HCT116 (cell line): Measurements from ENCODE around the gene CPNE4. TPM values are rescaled to one million over a fixed set of nuclear protein-coding genes. Genes with fewer than 3 reads are reported as not detected.

Experiments used
- ATAC-seq: fragments of 200-7000 bp; cut with Tn5 transposase; 2 replicates; pipeline ENCODE4 v1.9.1; 2020; ENCODE audit warnings: mild to moderate bottlenecking, moderate library complexity
- BruUV-seq: library from RNA; stranded (reverse); fragments of 400-500 nt; replicated peaks from 2 replicates; lab custom pipeline; 2021; lab: Mats Ljungman, UMichigan
- CTCF ChIA-PET: fragments of 300-600 bp; sonication (Branson Sonifier 250); formaldehyde crosslinking; loops from one replicate; lab custom pipeline; 2021; ENCODE audit warnings: antibody characterized with exemption; lab: Charles Lee
- POLR2A ChIA-PET: fragments of 300-600, 350-600 bp; sonication (Branson Sonifier 250); formaldehyde crosslinking; loops from one replicate; lab custom pipeline; 2021; ENCODE audit warnings: antibody characterized with exemption; lab: Charles Lee
- RAD21 ChIA-PET, 2 experiments: fragments of 300-600 bp; sonication (Branson Sonifier 250); formaldehyde crosslinking; loops; one replicate each; lab custom pipeline; 2023; ENCODE audit warnings: low total read pairs in 2 of 2; ENCODE audit not compliant: uncharacterized antibody in 2 of 2, unreplicated experiment in 2 of 2, low non-redundant PET in 1 of 2; lab: Charles Lee
- DNase-seq: peaks from one replicate; pipeline ENCODE4 v3.0.0-alpha.2; 2010; ENCODE audit warnings: low read depth, low spot score
- H2AFZ ChIP-seq: fragments of 200-600 bp; shearing (Covaris generic), sonication (generic); 2 replicates; pipeline ENCODE4 v1.6.1; 2017; ENCODE audit warnings: low read depth, mixed run types, mixed read lengths, antibody characterized with exemption, low read length; ENCODE audit not compliant: poor library complexity, severe bottlenecking
- H3K27ac ChIP-seq: 2 replicates; pipeline ENCODE4 v1.5.1; 2012; ENCODE audit warnings: low read depth, low read length
- H3K27me3 ChIP-seq: fragments of 200-600 bp; sonication (generic); 2 replicates; pipeline ENCODE4 v1.6.1; 2016; ENCODE audit warnings: mixed run types, low read length, mixed read lengths; ENCODE audit not compliant: insufficient read depth
- H3K36me3 ChIP-seq, 2 experiments: fragments of 200-500 bp in 1 of 2; fragments of 200-600 bp in 1 of 2; sonication (Bioruptor generic) in 1 of 2; sonication (generic) in 1 of 2; 2 replicates each; pipeline versions ENCODE4 v1.5.1 to v1.6.1; 2014 to 2016; ENCODE audit warnings: low read length in 2 of 2, inconsistent platforms in 1 of 2, mixed read lengths in 1 of 2, mixed run types in 1 of 2; ENCODE audit not compliant: insufficient read depth in 2 of 2, control insufficient read depth in 1 of 2
- H3K4me1 ChIP-seq, 2 experiments: fragments of 200-600 bp in 1 of 2; sonication (generic) in 1 of 2; 2 replicates each; pipeline versions ENCODE4 v1.5.1 to v1.6.1; 2012 to 2017; ENCODE audit warnings: low read length in 2 of 2, inconsistent platforms in 1 of 2, mild to moderate bottlenecking in 1 of 2, mixed read lengths in 1 of 2, mixed run types in 1 of 2, moderate library complexity in 1 of 2; ENCODE audit not compliant: insufficient read depth in 2 of 2, control insufficient read depth in 1 of 2
- H3K4me2 ChIP-seq: fragments of 200-600 bp; sonication (generic); 2 replicates; pipeline ENCODE4 v1.6.1; 2017; ENCODE audit warnings: mixed run types, low read length, mixed read lengths
- H3K4me3 ChIP-seq, 2 experiments: fragments of 200-600 bp in 1 of 2; sonication (generic) in 1 of 2; replicated peaks in 1 of 2; 2 replicates each; pipeline ENCODE4 v1.5.1; 2011 to 2016; ENCODE audit warnings: low read length in 2 of 2, control low read depth in 1 of 2, low read depth in 1 of 2, mild to moderate bottlenecking in 1 of 2, mixed read lengths in 1 of 2, mixed run types in 1 of 2
- H3K79me2 ChIP-seq: fragments of 200-600 bp; sonication (generic); 2 replicates; pipeline ENCODE4 v1.6.1; 2017; ENCODE audit warnings: mild to moderate bottlenecking, mixed run types, low read length, moderate library complexity, mixed read lengths; ENCODE audit not compliant: insufficient read depth
- H3K9ac ChIP-seq: fragments of 200-600 bp; sonication (generic); 2 replicates; pipeline ENCODE4 v1.6.1; 2016; ENCODE audit warnings: low read length, mixed read lengths
- H3K9me2 ChIP-seq: fragments of 200-600 bp; sonication (generic), shearing (Covaris generic); 2 replicates; pipeline ENCODE4 v1.6.1; 2017; ENCODE audit warnings: mixed run types, mild to moderate bottlenecking, moderate library complexity; ENCODE audit not compliant: insufficient read depth
- H3K9me3 ChIP-seq, 2 experiments: fragments of 200-500 bp in 1 of 2; fragments of 200-600 bp in 1 of 2; sonication (Bioruptor generic) in 1 of 2; sonication (generic) in 1 of 2; 2 replicates each; pipeline ENCODE4 v1.6.1; 2014 to 2017; ENCODE audit warnings: low read length in 2 of 2, mixed read lengths in 2 of 2, inconsistent platforms in 1 of 2, low read depth in 1 of 2, mild to moderate bottlenecking in 1 of 2, mixed run types in 1 of 2, moderate library complexity in 1 of 2; ENCODE audit not compliant: control insufficient read depth in 1 of 2, insufficient read depth in 1 of 2
- H4K20me1 ChIP-seq: fragments of 200-600 bp; sonication (generic), shearing (Covaris generic); 2 replicates; pipeline ENCODE4 v1.6.1; 2017; ENCODE audit warnings: mixed run types, mild to moderate bottlenecking, moderate library complexity; ENCODE audit not compliant: insufficient read depth
- ATF3 ChIP-seq: IDR thresholded peaks from 2 replicates; pipeline ENCODE4 v1.6.1; 2012
- CBX3 ChIP-seq: IDR thresholded peaks from 2 replicates; pipeline ENCODE4 v1.6.1; 2012; ENCODE audit warnings: low read depth
- ELF1 ChIP-seq: IDR thresholded peaks from 2 replicates; pipeline ENCODE4 v1.6.1; 2012; ENCODE audit warnings: low read depth, borderline replicate concordance
- EZH2 ChIP-seq: fragments of 200-600 bp; sonication (generic); IDR thresholded peaks from 2 replicates; pipeline ENCODE4 v1.6.1; 2017; ENCODE audit warnings: antibody characterized with exemption, mixed run types
- FOSL1 ChIP-seq: IDR thresholded peaks from 2 replicates; pipeline ENCODE4 v1.6.1; 2012; ENCODE audit warnings: low read depth
- JUND ChIP-seq: IDR thresholded peaks from 2 replicates; pipeline ENCODE4 v1.6.1; 2012
- MAX ChIP-seq: IDR thresholded peaks from 2 replicates; pipeline ENCODE4 v1.6.1; 2012
- REST ChIP-seq: IDR thresholded peaks from 2 replicates; pipeline ENCODE4 v1.6.1; 2012; ENCODE audit warnings: low read depth
- SIN3A ChIP-seq: IDR thresholded peaks from 2 replicates; pipeline ENCODE4 v1.6.1; 2012; ENCODE audit warnings: low read depth
- SP1 ChIP-seq: IDR thresholded peaks from 2 replicates; pipeline ENCODE4 v1.6.1; 2012; ENCODE audit warnings: low read depth
- TCF7L2 ChIP-seq: IDR thresholded peaks from 2 replicates; pipeline ENCODE4 v1.7.0; 2011; ENCODE audit warnings: borderline replicate concordance, inconsistent platforms; ENCODE audit not compliant: insufficient read depth, insufficient read length; ENCODE audit errors: extremely low read depth
- YY1 ChIP-seq: IDR thresholded peaks from 2 replicates; pipeline ENCODE4 v1.6.1; 2011; ENCODE audit warnings: low read length, low read depth, moderate library complexity, mild to moderate bottlenecking; ENCODE audit not compliant: insufficient replicate concordance; ENCODE audit errors: extremely low read depth
- intact Hi-C: fragments of 100-400 bp; cut with micrococcal nuclease; formaldehyde crosslinking; loops from 2 replicates; pipeline ENCODE4 v1.10.0; 2022
- total RNA-seq: library from RNA; stranded (reverse); gene quantifications from one replicate; pipeline ENCODE4 v1.2.1, GENCODE V29; 2021; ENCODE audit not compliant: unreplicated experiment
- TF ChIP-seq, protein P1 (sequence below): IDR thresholded peaks from 2 replicates; pipeline ENCODE4 v1.6.1; 2011; ENCODE audit warnings: mild to moderate bottlenecking, low read length, moderate library complexity; ENCODE audit not compliant: insufficient replicate concordance; ENCODE audit errors: extremely low read depth

CPNE4 gene
- total RNA-seq, 1 experiment from 2014 or later = not detected

DNA sequence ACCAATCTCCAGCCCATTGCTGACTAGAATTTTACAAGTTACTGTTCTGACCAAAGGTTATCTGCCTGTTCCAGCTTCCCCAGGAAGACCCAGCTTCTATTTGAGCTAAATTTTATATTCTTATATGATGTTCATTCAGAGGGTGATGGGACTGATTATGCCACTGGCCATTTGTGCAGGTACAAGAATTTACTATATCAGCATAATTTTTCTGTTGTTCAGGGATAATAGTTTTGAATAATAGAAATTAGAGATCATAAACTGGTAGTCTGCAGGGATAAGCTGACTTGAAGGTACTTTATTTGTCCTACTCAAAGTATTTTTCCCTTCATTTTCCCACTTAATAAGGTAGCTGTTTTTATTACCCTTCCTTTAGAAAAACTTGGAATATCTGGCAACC lies 309.4 kb downstream of the CPNE4 start:
- ATAC-seq = no peak
- Histone ChIP-seq H3K4me3 (no peak overlapping the region), H3K9ac (no peak overlapping the region), H3K9me3 (no peaks in the 10 kb centered on the region), H3K27ac (no peak overlapping the region), H4K20me1 (no peaks in the 10 kb centered on the region), H3K4me2 (no peak overlapping the region), H3K27me3 (peaks cover 23% of the 10 kb centered on the region), H3K9me2 (no peaks in the 10 kb centered on the region), H3K36me3 (no peaks in the 10 kb centered on the region), H2AFZ (no peak overlapping the region), H3K4me1 (no peaks in the 10 kb centered on the region), H3K79me2 (no peaks in the 10 kb centered on the region)
- no TSS peak for BruUV-seq
- CTCF ChIA-PET = no interaction called here
- intact Hi-C loops = no loop called here
- POLR2A ChIA-PET = no interaction called here
- DNase-seq = no peak
- TF ChIP-seq FOSL1 (no peak), ELF1 (no peak), TCF7L2 (no peak), SP1 (no peak), JUND (no peak), MAX (no peak)
- RAD21 ChIA-PET = no interaction called here

- intact Hi-C loops = no loop called here
- no peak for TF ChIP-seq CBX3
- no peak for TF ChIP-seq ATF3
- no peak for TF ChIP-seq YY1
- TF ChIP-seq JUND = no peak
- no peak for TF ChIP-seq SIN3A
- no peak for TF ChIP-seq REST
- TF ChIP-seq SP1 = no peak
- no peak for TF ChIP-seq ELF1
- TF ChIP-seq FOSL1 = no peak
- TF ChIP-seq EZH2 = no peak
- TF ChIP-seq TCF7L2 = no peak
- no peak for TF ChIP-seq MAX
- TF ChIP-seq, protein P1, sequence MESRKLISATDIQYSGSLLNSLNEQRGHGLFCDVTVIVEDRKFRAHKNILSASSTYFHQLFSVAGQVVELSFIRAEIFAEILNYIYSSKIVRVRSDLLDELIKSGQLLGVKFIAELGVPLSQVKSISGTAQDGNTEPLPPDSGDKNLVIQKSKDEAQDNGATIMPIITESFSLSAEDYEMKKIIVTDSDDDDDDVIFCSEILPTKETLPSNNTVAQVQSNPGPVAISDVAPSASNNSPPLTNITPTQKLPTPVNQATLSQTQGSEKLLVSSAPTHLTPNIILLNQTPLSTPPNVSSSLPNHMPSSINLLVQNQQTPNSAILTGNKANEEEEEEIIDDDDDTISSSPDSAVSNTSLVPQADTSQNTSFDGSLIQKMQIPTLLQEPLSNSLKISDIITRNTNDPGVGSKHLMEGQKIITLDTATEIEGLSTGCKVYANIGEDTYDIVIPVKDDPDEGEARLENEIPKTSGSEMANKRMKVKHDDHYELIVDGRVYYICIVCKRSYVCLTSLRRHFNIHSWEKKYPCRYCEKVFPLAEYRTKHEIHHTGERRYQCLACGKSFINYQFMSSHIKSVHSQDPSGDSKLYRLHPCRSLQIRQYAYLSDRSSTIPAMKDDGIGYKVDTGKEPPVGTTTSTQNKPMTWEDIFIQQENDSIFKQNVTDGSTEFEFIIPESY = no peak
Observed at GRCh38 chr3:131723343-131723742, 311.5 kb downstream of the CPNE4 start.

More at GRCh38 chr3:131723343-131723742, 311.5 kb downstream of the CPNE4 start:
- RAD21 ChIA-PET = no interaction called here
- H3K4me3 ChIP-seq = no peak overlapping the region
- no peak overlapping the region for H3K4me2 ChIP-seq
- POLR2A ChIA-PET = no interaction called here
- CTCF ChIA-PET = no interaction called here
- ATAC-seq (no peak), DNase-seq (no peak)
- no peaks in the 10 kb centered on the region for H3K4me1 ChIP-seq
- no peak overlapping the region for H2AFZ ChIP-seq
- peaks cover 39% of the 10 kb centered on the region for H3K27me3 ChIP-seq
- no peaks in the 10 kb centered on the region for H3K79me2 ChIP-seq
- H3K9me2 ChIP-seq = no peaks in the 10 kb centered on the region
- H3K27ac ChIP-seq = no peak overlapping the region
- no peak overlapping the region for H3K9ac ChIP-seq
- H3K36me3 ChIP-seq = no peaks in the 10 kb centered on the region
- no peaks in the 10 kb centered on the region for H3K9me3 ChIP-seq
- no peaks in the 10 kb centered on the region for H4K20me1 ChIP-seq
- no TSS peak for BruUV-seq
